ENCODE data around the gene C1D.

The C1D gene

GRCh38 chr2:68050353-68050752 is 12.5 kb downstream of the C1D start:
- no peaks in the 10 kb centered on the region for H3K9me2 ChIP-seq (replicated peaks; ENCODE audit: low read depth, low read length)

DNA sequence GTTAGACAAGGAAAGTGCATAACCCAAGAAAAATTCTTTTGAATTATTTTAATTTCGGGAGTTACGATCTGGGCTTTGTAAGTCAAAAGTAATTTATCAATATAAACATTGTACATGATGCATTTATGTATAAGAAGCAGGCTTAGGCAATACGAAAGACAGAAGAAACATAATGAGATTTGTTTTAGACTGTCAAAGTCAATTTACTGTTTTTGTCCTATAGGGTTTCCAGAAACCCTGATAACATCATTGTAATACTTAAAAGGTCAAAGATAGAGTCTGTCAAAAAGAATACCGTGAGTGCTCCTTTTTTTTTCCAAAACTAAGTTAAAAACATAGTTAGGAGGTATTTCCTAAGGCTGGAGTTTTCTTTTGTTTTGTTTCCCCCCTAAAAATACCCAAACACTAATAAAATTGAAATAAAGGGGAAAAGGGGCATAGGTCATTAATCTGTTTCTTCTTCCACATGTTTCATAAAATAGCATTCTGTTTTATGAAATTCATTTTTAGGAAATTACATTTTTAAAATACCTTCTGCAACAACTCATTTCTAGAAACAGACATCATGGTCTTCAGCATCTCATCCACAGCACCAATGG is 16.1 kb downstream of the C1D start:
- H3K79me2 ChIP-seq (ENCODE audit: insufficient read depth, low read length) = peaks cover 46% of the 10 kb centered on the region
- peaks cover 38% of the 10 kb centered on the region for H4K20me1 ChIP-seq (ENCODE audit: insufficient read depth, low read length, poor library complexity, severe bottlenecking)
- H3K4me2 ChIP-seq (ENCODE audit: low read depth, low read length, poor library complexity, severe bottlenecking) = no peak overlapping the region
- H2AFZ ChIP-seq (ENCODE audit: low read length) = no peak overlapping the region
- H3K9ac ChIP-seq (ENCODE audit: low read depth, low read length, poor library complexity, severe bottlenecking) = no peak overlapping the region
- no peak overlapping the region for H3K4me3 ChIP-seq (ENCODE audit: low read length, poor library complexity, severe bottlenecking)
- TF ChIP-seq EZH2phosphoT487 (IDR thresholded peaks at IDR 0.05; ENCODE audit: borderline replicate concordance) = no peak
- TF ChIP-seq, protein P1, sequence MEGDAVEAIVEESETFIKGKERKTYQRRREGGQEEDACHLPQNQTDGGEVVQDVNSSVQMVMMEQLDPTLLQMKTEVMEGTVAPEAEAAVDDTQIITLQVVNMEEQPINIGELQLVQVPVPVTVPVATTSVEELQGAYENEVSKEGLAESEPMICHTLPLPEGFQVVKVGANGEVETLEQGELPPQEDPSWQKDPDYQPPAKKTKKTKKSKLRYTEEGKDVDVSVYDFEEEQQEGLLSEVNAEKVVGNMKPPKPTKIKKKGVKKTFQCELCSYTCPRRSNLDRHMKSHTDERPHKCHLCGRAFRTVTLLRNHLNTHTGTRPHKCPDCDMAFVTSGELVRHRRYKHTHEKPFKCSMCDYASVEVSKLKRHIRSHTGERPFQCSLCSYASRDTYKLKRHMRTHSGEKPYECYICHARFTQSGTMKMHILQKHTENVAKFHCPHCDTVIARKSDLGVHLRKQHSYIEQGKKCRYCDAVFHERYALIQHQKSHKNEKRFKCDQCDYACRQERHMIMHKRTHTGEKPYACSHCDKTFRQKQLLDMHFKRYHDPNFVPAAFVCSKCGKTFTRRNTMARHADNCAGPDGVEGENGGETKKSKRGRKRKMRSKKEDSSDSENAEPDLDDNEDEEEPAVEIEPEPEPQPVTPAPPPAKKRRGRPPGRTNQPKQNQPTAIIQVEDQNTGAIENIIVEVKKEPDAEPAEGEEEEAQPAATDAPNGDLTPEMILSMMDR (conservative IDR thresholded peaks at IDR 0.05; ENCODE audit: low read length) = no peak
- H3K4me1 ChIP-seq (ENCODE audit: insufficient read depth, low read length, poor library complexity, severe bottlenecking) = peaks cover 17% of the 10 kb centered on the region
- peaks cover 28% of the 10 kb centered on the region for H3K36me3 ChIP-seq (ENCODE audit: insufficient read depth, low read length)
- no peaks in the 10 kb centered on the region for H3K9me3 ChIP-seq (ENCODE audit: insufficient read depth, low read depth, low read length)
- no peaks in the 10 kb centered on the region for H3K27me3 ChIP-seq (ENCODE audit: insufficient read depth, low read length, poor library complexity, severe bottlenecking)
- H3K9me2 ChIP-seq (replicated peaks; ENCODE audit: low read depth, low read length) = no peaks in the 10 kb centered on the region
- H3F3A ChIP-seq (ENCODE audit: low read depth) = no peaks in the 10 kb centered on the region

More at GRCh38 chr2:68050353-68050752, 12.5 kb downstream of the C1D start:
- Histone ChIP-seq H3K4me2 (ENCODE audit: low read depth, low read length, poor library complexity, severe bottlenecking) (peak overlapping the region; percentile 40), H3K4me3 (ENCODE audit: low read length, poor library complexity, severe bottlenecking) (no peak overlapping the region), H3K9me3 (ENCODE audit: insufficient read depth, low read depth, low read length) (no peaks in the 10 kb centered on the region), H3K4me1 (ENCODE audit: insufficient read depth, low read length, poor library complexity, severe bottlenecking) (peaks cover 17% of the 10 kb centered on the region), H3K79me2 (ENCODE audit: insufficient read depth, low read length) (peaks cover 82% of the 10 kb centered on the region), H2AFZ (ENCODE audit: low read length) (no peak overlapping the region), H3F3A (ENCODE audit: low read depth) (no peaks in the 10 kb centered on the region), H4K20me1 (ENCODE audit: insufficient read depth, low read length, poor library complexity, severe bottlenecking) (peaks cover 42% of the 10 kb centered on the region), H3K27me3 (ENCODE audit: insufficient read depth, low read length, poor library complexity, severe bottlenecking) (no peaks in the 10 kb centered on the region), H3K36me3 (ENCODE audit: insufficient read depth, low read length) (peaks cover 5% of the 10 kb centered on the region), H3K9ac (ENCODE audit: low read depth, low read length, poor library complexity, severe bottlenecking) (no peak overlapping the region)
- TF ChIP-seq, protein P1 (conservative IDR thresholded peaks at IDR 0.05; ENCODE audit: low read length) = no peak
- no peak for TF ChIP-seq EZH2phosphoT487 (IDR thresholded peaks at IDR 0.05; ENCODE audit: borderline replicate concordance)

DNA sequence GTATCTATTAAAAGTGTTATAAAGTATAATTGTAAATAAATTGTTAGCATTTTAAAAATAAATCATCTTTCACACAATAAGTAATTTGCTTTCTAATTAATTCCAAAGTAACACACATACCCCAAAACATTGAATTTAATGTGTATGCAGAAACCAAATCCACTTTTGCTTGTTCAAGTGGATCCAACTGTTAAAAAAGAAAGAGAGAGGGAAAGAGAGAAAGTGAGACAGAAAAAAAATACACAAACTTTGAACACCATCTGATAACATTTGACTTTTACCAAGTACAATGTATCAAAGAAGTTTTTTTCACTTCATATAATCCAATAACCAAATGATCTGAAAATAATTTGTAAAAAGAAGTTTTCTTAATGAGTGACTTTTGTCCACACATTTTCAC is 16.6 kb downstream of the C1D start:
- peaks cover 36% of the 10 kb centered on the region for H4K20me1 ChIP-seq (ENCODE audit: insufficient read depth, low read length, poor library complexity, severe bottlenecking)
- H2AFZ ChIP-seq (ENCODE audit: low read length) = no peak overlapping the region
- no peaks in the 10 kb centered on the region for H3K9me3 ChIP-seq (ENCODE audit: insufficient read depth, low read depth, low read length)
- no peak overlapping the region for H3K4me3 ChIP-seq (ENCODE audit: low read length, poor library complexity, severe bottlenecking)
- H3K4me1 ChIP-seq (ENCODE audit: insufficient read depth, low read length, poor library complexity, severe bottlenecking) = peaks cover 17% of the 10 kb centered on the region
- H3K4me2 ChIP-seq (ENCODE audit: low read depth, low read length, poor library complexity, severe bottlenecking) = no peak overlapping the region
- H3K9me2 ChIP-seq (replicated peaks; ENCODE audit: low read depth, low read length) = no peaks in the 10 kb centered on the region
- peaks cover 42% of the 10 kb centered on the region for H3K79me2 ChIP-seq (ENCODE audit: insufficient read depth, low read length)
- H3K27me3 ChIP-seq (ENCODE audit: insufficient read depth, low read length, poor library complexity, severe bottlenecking) = no peaks in the 10 kb centered on the region
- no peak overlapping the region for H3K9ac ChIP-seq (ENCODE audit: low read depth, low read length, poor library complexity, severe bottlenecking)
- 0 out of 2 replicates have a peak, but pooled peaks cover 2% of the 10 kb centered on the region for H3F3A ChIP-seq (ENCODE audit: low read depth)
- TF ChIP-seq, protein P1 (conservative IDR thresholded peaks at IDR 0.05; ENCODE audit: low read length) = no peak
- no peak for TF ChIP-seq EZH2phosphoT487 (IDR thresholded peaks at IDR 0.05; ENCODE audit: borderline replicate concordance)
- peaks cover 32% of the 10 kb centered on the region for H3K36me3 ChIP-seq (ENCODE audit: insufficient read depth, low read length)
